Breast epithelium (tissue), 3 donors: ENCODE measurements around the gene RPS26.

Experiments used
- POLR2A ChIP-seq: fragments of 450-650 bp; IDR thresholded peaks from one replicate; pipeline ENCODE4 v1.6.1; 2016; ENCODE audit warnings: antibody characterized with exemption, mild to moderate bottlenecking, moderate library complexity
- POLR2AphosphoS5 ChIP-seq, 3 donors: sonication (generic); formaldehyde crosslinking; IDR thresholded peaks; one replicate each; pipeline ENCODE4 v1.6.1; 2017; ENCODE audit warnings: antibody characterized with exemption in 3 of 3
- TF ChIP-seq, protein P1 (sequence below), 3 donors: fragments of 450-650 bp; IDR thresholded peaks; one replicate each; pipeline ENCODE4 v1.5.1; 2016 to 2017; ENCODE audit warnings: antibody characterized with exemption in 3 of 3, mild to moderate bottlenecking in 3 of 3, moderate library complexity in 3 of 3

DNA sequence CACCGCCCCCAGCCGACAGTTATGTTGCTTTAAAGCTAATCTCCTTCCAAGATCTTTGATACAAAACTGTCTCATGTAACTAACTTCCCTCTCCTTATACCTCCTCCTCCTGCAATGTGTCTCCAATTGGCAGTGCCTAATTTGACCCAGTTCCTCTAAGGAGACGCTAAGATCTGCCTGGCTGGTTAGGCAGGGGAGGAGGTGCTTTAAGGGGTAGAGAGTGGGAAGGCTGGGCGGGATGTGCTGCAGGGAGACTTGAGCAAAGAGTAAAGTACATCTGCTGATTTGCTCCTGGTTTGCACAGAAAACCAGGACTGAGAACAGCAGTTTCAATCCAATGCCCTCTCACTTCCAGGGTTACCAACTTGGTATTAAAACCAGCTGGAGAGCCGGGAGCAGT lies 28.2 kb upstream of the RPS26 start:
- TF ChIP-seq, protein P1, sequence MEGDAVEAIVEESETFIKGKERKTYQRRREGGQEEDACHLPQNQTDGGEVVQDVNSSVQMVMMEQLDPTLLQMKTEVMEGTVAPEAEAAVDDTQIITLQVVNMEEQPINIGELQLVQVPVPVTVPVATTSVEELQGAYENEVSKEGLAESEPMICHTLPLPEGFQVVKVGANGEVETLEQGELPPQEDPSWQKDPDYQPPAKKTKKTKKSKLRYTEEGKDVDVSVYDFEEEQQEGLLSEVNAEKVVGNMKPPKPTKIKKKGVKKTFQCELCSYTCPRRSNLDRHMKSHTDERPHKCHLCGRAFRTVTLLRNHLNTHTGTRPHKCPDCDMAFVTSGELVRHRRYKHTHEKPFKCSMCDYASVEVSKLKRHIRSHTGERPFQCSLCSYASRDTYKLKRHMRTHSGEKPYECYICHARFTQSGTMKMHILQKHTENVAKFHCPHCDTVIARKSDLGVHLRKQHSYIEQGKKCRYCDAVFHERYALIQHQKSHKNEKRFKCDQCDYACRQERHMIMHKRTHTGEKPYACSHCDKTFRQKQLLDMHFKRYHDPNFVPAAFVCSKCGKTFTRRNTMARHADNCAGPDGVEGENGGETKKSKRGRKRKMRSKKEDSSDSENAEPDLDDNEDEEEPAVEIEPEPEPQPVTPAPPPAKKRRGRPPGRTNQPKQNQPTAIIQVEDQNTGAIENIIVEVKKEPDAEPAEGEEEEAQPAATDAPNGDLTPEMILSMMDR (IDR thresholded peaks at IDR 0.05) = no peak
- TF ChIP-seq POLR2AphosphoS5 (IDR thresholded peaks at IDR 0.05) (no peak), POLR2A (no peak)
